NB4 (cell line): Measurements from ENCODE around the gene MUSK.

Experiments
- MYC ChIP-seq: IDR thresholded peaks from 2 replicates; pipeline ENCODE4 v1.6.1; 2011; ENCODE audit warnings: low read depth, low read length
- POLR2A ChIP-seq: IDR thresholded peaks from 2 replicates; pipeline ENCODE4 v1.6.1; 2011; ENCODE audit warnings: mild to moderate bottlenecking; ENCODE audit not compliant: insufficient read length; ENCODE audit errors: extremely low read depth
- TF ChIP-seq, protein P1 (sequence below): IDR thresholded peaks from one replicate; pipeline ENCODE4 v1.5.1; 2012; ENCODE audit warnings: low read depth, low read length

DNA sequence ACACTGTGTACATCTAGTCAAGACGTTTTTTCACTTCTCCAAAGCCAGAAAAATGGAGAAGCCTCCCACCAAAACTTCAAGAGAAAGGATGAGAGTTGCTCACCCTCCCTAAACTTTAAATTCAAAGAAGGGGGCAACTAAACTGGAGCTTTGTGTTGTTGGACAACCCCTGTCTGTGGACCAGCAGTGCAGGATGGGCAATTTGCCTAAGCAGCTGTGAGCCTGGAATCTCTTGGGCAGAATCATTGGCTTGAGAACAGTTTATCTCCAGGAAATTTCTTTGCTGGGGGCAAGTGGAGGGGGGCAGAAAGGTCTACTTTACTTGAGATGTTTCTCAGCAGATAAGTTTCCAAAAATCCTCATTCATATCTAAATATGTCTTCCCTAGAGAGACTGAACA is 151.8 kb downstream of the MUSK start:
- TF ChIP-seq, protein P1, sequence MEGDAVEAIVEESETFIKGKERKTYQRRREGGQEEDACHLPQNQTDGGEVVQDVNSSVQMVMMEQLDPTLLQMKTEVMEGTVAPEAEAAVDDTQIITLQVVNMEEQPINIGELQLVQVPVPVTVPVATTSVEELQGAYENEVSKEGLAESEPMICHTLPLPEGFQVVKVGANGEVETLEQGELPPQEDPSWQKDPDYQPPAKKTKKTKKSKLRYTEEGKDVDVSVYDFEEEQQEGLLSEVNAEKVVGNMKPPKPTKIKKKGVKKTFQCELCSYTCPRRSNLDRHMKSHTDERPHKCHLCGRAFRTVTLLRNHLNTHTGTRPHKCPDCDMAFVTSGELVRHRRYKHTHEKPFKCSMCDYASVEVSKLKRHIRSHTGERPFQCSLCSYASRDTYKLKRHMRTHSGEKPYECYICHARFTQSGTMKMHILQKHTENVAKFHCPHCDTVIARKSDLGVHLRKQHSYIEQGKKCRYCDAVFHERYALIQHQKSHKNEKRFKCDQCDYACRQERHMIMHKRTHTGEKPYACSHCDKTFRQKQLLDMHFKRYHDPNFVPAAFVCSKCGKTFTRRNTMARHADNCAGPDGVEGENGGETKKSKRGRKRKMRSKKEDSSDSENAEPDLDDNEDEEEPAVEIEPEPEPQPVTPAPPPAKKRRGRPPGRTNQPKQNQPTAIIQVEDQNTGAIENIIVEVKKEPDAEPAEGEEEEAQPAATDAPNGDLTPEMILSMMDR: no peak
- no peak for TF ChIP-seq POLR2A
- no peak for TF ChIP-seq MYC
